HCT116 (cell line): ENCODE measurements around the gene POLN. TPM values are rescaled to one million over a fixed set of nuclear protein-coding genes. Genes with fewer than 3 reads are reported as not detected.

Source experiments
- ATAC-seq: fragments of 200-7000 bp; cut with Tn5 transposase; 2 replicates; pipeline ENCODE4 v1.9.1; 2020; ENCODE audit warnings: mild to moderate bottlenecking, moderate library complexity
- BruUV-seq: library from RNA; stranded (reverse); fragments of 400-500 nt; replicated peaks from 2 replicates; lab custom pipeline; 2021; lab: Mats Ljungman, UMichigan
- CTCF ChIA-PET: fragments of 300-600 bp; sonication (Branson Sonifier 250); formaldehyde crosslinking; loops from one replicate; lab custom pipeline; 2021; ENCODE audit warnings: antibody characterized with exemption; lab: Charles Lee
- POLR2A ChIA-PET: fragments of 300-600, 350-600 bp; sonication (Branson Sonifier 250); formaldehyde crosslinking; loops from one replicate; lab custom pipeline; 2021; ENCODE audit warnings: antibody characterized with exemption; lab: Charles Lee
- RAD21 ChIA-PET, 2 experiments: fragments of 300-600 bp; sonication (Branson Sonifier 250); formaldehyde crosslinking; loops; one replicate each; lab custom pipeline; 2023; ENCODE audit warnings: low total read pairs in 2 of 2; ENCODE audit not compliant: uncharacterized antibody in 2 of 2, unreplicated experiment in 2 of 2, low non-redundant PET in 1 of 2; lab: Charles Lee
- DNase-seq: peaks from one replicate; pipeline ENCODE4 v3.0.0-alpha.2; 2010; ENCODE audit warnings: low read depth, low spot score
- H2AFZ ChIP-seq: fragments of 200-600 bp; shearing (Covaris generic), sonication (generic); 2 replicates; pipeline ENCODE4 v1.6.1; 2017; ENCODE audit warnings: low read depth, mixed run types, mixed read lengths, antibody characterized with exemption, low read length; ENCODE audit not compliant: poor library complexity, severe bottlenecking
- H3K27ac ChIP-seq: 2 replicates; pipeline ENCODE4 v1.5.1; 2012; ENCODE audit warnings: low read depth, low read length
- H3K27me3 ChIP-seq: fragments of 200-600 bp; sonication (generic); 2 replicates; pipeline ENCODE4 v1.6.1; 2016; ENCODE audit warnings: mixed run types, low read length, mixed read lengths; ENCODE audit not compliant: insufficient read depth
- H3K36me3 ChIP-seq, 2 experiments: fragments of 200-500 bp in 1 of 2; fragments of 200-600 bp in 1 of 2; sonication (Bioruptor generic) in 1 of 2; sonication (generic) in 1 of 2; 2 replicates each; pipeline versions ENCODE4 v1.5.1 to v1.6.1; 2014 to 2016; ENCODE audit warnings: low read length in 2 of 2, inconsistent platforms in 1 of 2, mixed read lengths in 1 of 2, mixed run types in 1 of 2; ENCODE audit not compliant: insufficient read depth in 2 of 2, control insufficient read depth in 1 of 2
- H3K4me1 ChIP-seq, 2 experiments: fragments of 200-600 bp in 1 of 2; sonication (generic) in 1 of 2; 2 replicates each; pipeline versions ENCODE4 v1.5.1 to v1.6.1; 2012 to 2017; ENCODE audit warnings: low read length in 2 of 2, inconsistent platforms in 1 of 2, mild to moderate bottlenecking in 1 of 2, mixed read lengths in 1 of 2, mixed run types in 1 of 2, moderate library complexity in 1 of 2; ENCODE audit not compliant: insufficient read depth in 2 of 2, control insufficient read depth in 1 of 2
- H3K4me2 ChIP-seq: fragments of 200-600 bp; sonication (generic); 2 replicates; pipeline ENCODE4 v1.6.1; 2017; ENCODE audit warnings: mixed run types, low read length, mixed read lengths
- H3K4me3 ChIP-seq, 2 experiments: fragments of 200-600 bp in 1 of 2; sonication (generic) in 1 of 2; replicated peaks in 1 of 2; 2 replicates each; pipeline ENCODE4 v1.5.1; 2011 to 2016; ENCODE audit warnings: low read length in 2 of 2, control low read depth in 1 of 2, low read depth in 1 of 2, mild to moderate bottlenecking in 1 of 2, mixed read lengths in 1 of 2, mixed run types in 1 of 2
- H3K79me2 ChIP-seq: fragments of 200-600 bp; sonication (generic); 2 replicates; pipeline ENCODE4 v1.6.1; 2017; ENCODE audit warnings: mild to moderate bottlenecking, mixed run types, low read length, moderate library complexity, mixed read lengths; ENCODE audit not compliant: insufficient read depth
- H3K9ac ChIP-seq: fragments of 200-600 bp; sonication (generic); 2 replicates; pipeline ENCODE4 v1.6.1; 2016; ENCODE audit warnings: low read length, mixed read lengths
- H3K9me2 ChIP-seq: fragments of 200-600 bp; sonication (generic), shearing (Covaris generic); 2 replicates; pipeline ENCODE4 v1.6.1; 2017; ENCODE audit warnings: mixed run types, mild to moderate bottlenecking, moderate library complexity; ENCODE audit not compliant: insufficient read depth
- H3K9me3 ChIP-seq, 2 experiments: fragments of 200-500 bp in 1 of 2; fragments of 200-600 bp in 1 of 2; sonication (Bioruptor generic) in 1 of 2; sonication (generic) in 1 of 2; 2 replicates each; pipeline ENCODE4 v1.6.1; 2014 to 2017; ENCODE audit warnings: low read length in 2 of 2, mixed read lengths in 2 of 2, inconsistent platforms in 1 of 2, low read depth in 1 of 2, mild to moderate bottlenecking in 1 of 2, mixed run types in 1 of 2, moderate library complexity in 1 of 2; ENCODE audit not compliant: control insufficient read depth in 1 of 2, insufficient read depth in 1 of 2
- H4K20me1 ChIP-seq: fragments of 200-600 bp; sonication (generic), shearing (Covaris generic); 2 replicates; pipeline ENCODE4 v1.6.1; 2017; ENCODE audit warnings: mixed run types, mild to moderate bottlenecking, moderate library complexity; ENCODE audit not compliant: insufficient read depth
- CBX3 ChIP-seq: IDR thresholded peaks from 2 replicates; pipeline ENCODE4 v1.6.1; 2012; ENCODE audit warnings: low read depth
- CEBPB ChIP-seq: IDR thresholded peaks from 2 replicates; pipeline ENCODE4 v1.6.1; 2012; ENCODE audit warnings: low read depth
- CTCF ChIP-seq, 3 experiments: fragments of 200-600 bp in 1 of 3; sonication (generic) in 1 of 3; IDR thresholded peaks in 2 of 3; conservative IDR thresholded peaks in 1 of 3; 2 replicates each; pipeline ENCODE4 v1.5.1; 2012 to 2017; ENCODE audit warnings: low read depth in 2 of 3, low read length in 2 of 3, antibody characterized with exemption in 1 of 3, borderline replicate concordance in 1 of 3, control low read depth in 1 of 3, mild to moderate bottlenecking in 1 of 3, mixed read lengths in 1 of 3, mixed run types in 1 of 3, moderate library complexity in 1 of 3; ENCODE audit not compliant: insufficient read depth in 1 of 3
- EGR1 ChIP-seq: IDR thresholded peaks from 2 replicates; pipeline ENCODE4 v1.6.1; 2012; ENCODE audit warnings: low read depth
- ELF1 ChIP-seq: IDR thresholded peaks from 2 replicates; pipeline ENCODE4 v1.6.1; 2012; ENCODE audit warnings: low read depth, borderline replicate concordance
- EZH2 ChIP-seq: fragments of 200-600 bp; sonication (generic); IDR thresholded peaks from 2 replicates; pipeline ENCODE4 v1.6.1; 2017; ENCODE audit warnings: antibody characterized with exemption, mixed run types
- EZH2phosphoT487 ChIP-seq: fragments of 200-600 bp; IDR thresholded peaks from 2 replicates; pipeline ENCODE4 v1.6.1; 2018; ENCODE audit warnings: antibody characterized with exemption, borderline replicate concordance
- JUND ChIP-seq: IDR thresholded peaks from 2 replicates; pipeline ENCODE4 v1.6.1; 2012
- MAX ChIP-seq: IDR thresholded peaks from 2 replicates; pipeline ENCODE4 v1.6.1; 2012
- POLR2AphosphoS5 ChIP-seq: IDR thresholded peaks from 2 replicates; pipeline ENCODE4 v1.6.1; 2011; ENCODE audit warnings: mild to moderate bottlenecking, low read depth, low read length, moderate library complexity
- RAD21 ChIP-seq: IDR thresholded peaks from 2 replicates; pipeline ENCODE4 v1.6.1; 2012; ENCODE audit warnings: low read depth, mild to moderate bottlenecking
- REST ChIP-seq: IDR thresholded peaks from 2 replicates; pipeline ENCODE4 v1.6.1; 2012; ENCODE audit warnings: low read depth
- SIN3A ChIP-seq: IDR thresholded peaks from 2 replicates; pipeline ENCODE4 v1.6.1; 2012; ENCODE audit warnings: low read depth
- SP1 ChIP-seq: IDR thresholded peaks from 2 replicates; pipeline ENCODE4 v1.6.1; 2012; ENCODE audit warnings: low read depth
- SRF ChIP-seq: IDR thresholded peaks from 2 replicates; pipeline ENCODE4 v1.6.1; 2012; ENCODE audit warnings: low read depth
- TCF7L2 ChIP-seq: IDR thresholded peaks from 2 replicates; pipeline ENCODE4 v1.7.0; 2011; ENCODE audit warnings: borderline replicate concordance, inconsistent platforms; ENCODE audit not compliant: insufficient read depth, insufficient read length; ENCODE audit errors: extremely low read depth
- YY1 ChIP-seq: IDR thresholded peaks from 2 replicates; pipeline ENCODE4 v1.6.1; 2011; ENCODE audit warnings: low read length, low read depth, moderate library complexity, mild to moderate bottlenecking; ENCODE audit not compliant: insufficient replicate concordance; ENCODE audit errors: extremely low read depth
- ZFX ChIP-seq: fragments of 450-650 bp; IDR thresholded peaks from 2 replicates; pipeline ENCODE4 v1.6.1; 2017
- ZNF274 ChIP-seq: fragments of 200-500 bp; sonication (Bioruptor generic); IDR thresholded peaks from 2 replicates; pipeline ENCODE4 v1.6.1; 2014; ENCODE audit warnings: mild to moderate bottlenecking, low read depth, low read length, inconsistent platforms
- intact Hi-C: fragments of 100-400 bp; cut with micrococcal nuclease; formaldehyde crosslinking; loops from 2 replicates; pipeline ENCODE4 v1.10.0; 2022
- total RNA-seq: library from RNA; stranded (reverse); gene quantifications from one replicate; pipeline ENCODE4 v1.2.1, GENCODE V29; 2021; ENCODE audit not compliant: unreplicated experiment
- TF ChIP-seq, protein P1 (sequence below): IDR thresholded peaks from 2 replicates; pipeline ENCODE4 v1.6.1; 2012

Gene POLN
- total RNA-seq, 1 experiment from 2014 or later: 3.1 TPM

GRCh38 chr4:2096073-2096609 is 145.8 kb downstream of the POLN start:
- TF ChIP-seq EZH2 (no peak), JUND (0 out of 2 replicates have a peak, but pooled peaks have one; percentile 21), EGR1 (no peak), REST (no peak), SIN3A (no peak), SP1 (peak; percentile 28; the same call in 1 of the 2 replicates), POLR2AphosphoS5 (no peak), ZFX (no peak), CTCF (IDR thresholded peaks at IDR 0.05 in 2 of 3, conservative IDR thresholded peaks at IDR 0.05 in 1 of 3; ENCODE audit: borderline replicate concordance in 1 of 3, insufficient read depth in 1 of 3, low read depth in 2 of 3, low read length in 2 of 3) (no peak), EZH2phosphoT487 (no peak), ZNF274 (no peak), YY1 (no peak), RAD21 (no peak), ELF1 (no peak), CEBPB (no peak), TCF7L2 (no peak), SRF (no peak), MAX (0 out of 2 replicates have a peak, but pooled peaks have one; percentile 10), CBX3 (0 out of 2 replicates have a peak, but pooled peaks have one; percentile 12)
- TF ChIP-seq, protein P1, sequence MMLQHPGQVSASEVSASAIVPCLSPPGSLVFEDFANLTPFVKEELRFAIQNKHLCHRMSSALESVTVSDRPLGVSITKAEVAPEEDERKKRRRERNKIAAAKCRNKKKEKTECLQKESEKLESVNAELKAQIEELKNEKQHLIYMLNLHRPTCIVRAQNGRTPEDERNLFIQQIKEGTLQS: no peak
- peak overlapping the region; percentile 56 for H3K27ac ChIP-seq
- H3K9ac ChIP-seq: no peak overlapping the region
- peak overlapping the region in 1 of 2 experiments; percentile 13; a peak in 1 of 4 replicates for H3K4me3 ChIP-seq
- ChIA-PET RAD21 (no interaction called here), CTCF (interaction anchor here (1.1 kb wide), 1 partner anchor 9 kb away, joined by 4 read pairs; no protein-coding TSS in a partner anchor), POLR2A (no interaction called here)
- ATAC-seq (peak; percentile 76), DNase-seq (peak; percentile 21)
- no peaks in the 10 kb centered on the region for H3K9me3 ChIP-seq
- no peaks in the 10 kb centered on the region for H3K27me3 ChIP-seq
- no peaks in the 10 kb centered on the region for H3K9me2 ChIP-seq
- H3K4me2 ChIP-seq: peak overlapping the region; percentile 68
- no peaks in the 10 kb centered on the region for H3K36me3 ChIP-seq
- peaks cover 19 to 21% of the 10 kb centered on the region in 2 experiments for H3K4me1 ChIP-seq
- H3K79me2 ChIP-seq: no peaks in the 10 kb centered on the region
- H4K20me1 ChIP-seq: no peaks in the 10 kb centered on the region
- H2AFZ ChIP-seq: no peak overlapping the region
- intact Hi-C loops: no loop called here
- no TSS peak for BruUV-seq
